HL-60 (cell line): ENCODE data around the gene ZG16B.

Experiments used
- DNase-seq, 2 experiments: peaks; one replicate each; pipeline ENCODE4 v3.0.0-alpha.2; 2010 to 2020; ENCODE audit warnings: low read depth in 1 of 2, low spot score in 1 of 2
- H3K27ac ChIP-seq: fragments of 250-450 bp; sonication (Bioruptor Pico); replicated peaks from 2 replicates; pipeline ENCODE4 v1.5.1; 2020; ENCODE audit warnings: mild to moderate bottlenecking, moderate library complexity
- H3K27me3 ChIP-seq: fragments of 250-450 bp; sonication (Bioruptor Pico); 2 replicates; pipeline ENCODE4 v1.5.1; 2021; ENCODE audit warnings: mild to moderate bottlenecking, moderate library complexity; ENCODE audit not compliant: insufficient read depth, poor library complexity, severe bottlenecking
- H3K4me3 ChIP-seq: replicated peaks from 2 replicates; pipeline ENCODE4 v1.5.1; 2011; ENCODE audit warnings: mild to moderate bottlenecking, control low read depth, low read length; ENCODE audit not compliant: insufficient read depth
- GABPA ChIP-seq: IDR thresholded peaks from 2 replicates; pipeline ENCODE4 v1.6.1; 2012; ENCODE audit warnings: low read depth
- POLR2AphosphoS5 ChIP-seq: IDR thresholded peaks from 2 replicates; pipeline ENCODE4 v1.6.1; 2012; ENCODE audit warnings: low read depth
- SPI1 ChIP-seq: IDR thresholded peaks from 2 replicates; pipeline ENCODE4 v1.6.1; 2012; ENCODE audit warnings: low read depth, mild to moderate bottlenecking, borderline replicate concordance
- TF ChIP-seq, protein P1 (sequence below): IDR thresholded peaks from one replicate; pipeline ENCODE4 v1.5.1; 2011; ENCODE audit warnings: low read length, control low read depth, inconsistent platforms; ENCODE audit not compliant: insufficient read depth
- TF ChIP-seq, protein P2 (sequence below): IDR thresholded peaks from 2 replicates; pipeline ENCODE4 v1.6.1; 2012; ENCODE audit warnings: low read depth; ENCODE audit not compliant: insufficient replicate concordance

ZG16B gene

DNA sequence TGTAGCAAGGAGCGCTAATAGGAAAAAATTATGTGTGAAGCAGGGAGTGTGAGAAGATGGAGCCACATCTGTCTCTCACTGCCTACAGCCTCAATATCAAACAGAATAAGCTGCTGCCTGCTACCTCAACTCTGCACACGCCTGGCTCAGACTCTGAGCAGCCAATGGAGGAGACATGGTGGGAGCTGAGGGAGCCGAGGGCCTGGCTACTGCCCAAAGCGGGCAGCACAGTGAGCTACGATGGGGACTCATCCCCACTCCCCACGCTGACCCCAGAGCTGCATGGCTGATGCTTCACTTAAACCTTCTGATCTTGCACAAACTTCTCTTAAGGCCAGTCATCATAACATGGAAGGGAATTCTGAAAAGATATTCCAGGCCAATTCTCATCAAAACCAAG, 41.8 kb downstream of the ZG16B start:
- no peak for DNase-seq
- TF ChIP-seq SPI1 (no peak), GABPA (no peak), POLR2AphosphoS5 (no peak)
- TF ChIP-seq, protein P1, sequence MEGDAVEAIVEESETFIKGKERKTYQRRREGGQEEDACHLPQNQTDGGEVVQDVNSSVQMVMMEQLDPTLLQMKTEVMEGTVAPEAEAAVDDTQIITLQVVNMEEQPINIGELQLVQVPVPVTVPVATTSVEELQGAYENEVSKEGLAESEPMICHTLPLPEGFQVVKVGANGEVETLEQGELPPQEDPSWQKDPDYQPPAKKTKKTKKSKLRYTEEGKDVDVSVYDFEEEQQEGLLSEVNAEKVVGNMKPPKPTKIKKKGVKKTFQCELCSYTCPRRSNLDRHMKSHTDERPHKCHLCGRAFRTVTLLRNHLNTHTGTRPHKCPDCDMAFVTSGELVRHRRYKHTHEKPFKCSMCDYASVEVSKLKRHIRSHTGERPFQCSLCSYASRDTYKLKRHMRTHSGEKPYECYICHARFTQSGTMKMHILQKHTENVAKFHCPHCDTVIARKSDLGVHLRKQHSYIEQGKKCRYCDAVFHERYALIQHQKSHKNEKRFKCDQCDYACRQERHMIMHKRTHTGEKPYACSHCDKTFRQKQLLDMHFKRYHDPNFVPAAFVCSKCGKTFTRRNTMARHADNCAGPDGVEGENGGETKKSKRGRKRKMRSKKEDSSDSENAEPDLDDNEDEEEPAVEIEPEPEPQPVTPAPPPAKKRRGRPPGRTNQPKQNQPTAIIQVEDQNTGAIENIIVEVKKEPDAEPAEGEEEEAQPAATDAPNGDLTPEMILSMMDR, result no peak
- TF ChIP-seq, protein P2, sequence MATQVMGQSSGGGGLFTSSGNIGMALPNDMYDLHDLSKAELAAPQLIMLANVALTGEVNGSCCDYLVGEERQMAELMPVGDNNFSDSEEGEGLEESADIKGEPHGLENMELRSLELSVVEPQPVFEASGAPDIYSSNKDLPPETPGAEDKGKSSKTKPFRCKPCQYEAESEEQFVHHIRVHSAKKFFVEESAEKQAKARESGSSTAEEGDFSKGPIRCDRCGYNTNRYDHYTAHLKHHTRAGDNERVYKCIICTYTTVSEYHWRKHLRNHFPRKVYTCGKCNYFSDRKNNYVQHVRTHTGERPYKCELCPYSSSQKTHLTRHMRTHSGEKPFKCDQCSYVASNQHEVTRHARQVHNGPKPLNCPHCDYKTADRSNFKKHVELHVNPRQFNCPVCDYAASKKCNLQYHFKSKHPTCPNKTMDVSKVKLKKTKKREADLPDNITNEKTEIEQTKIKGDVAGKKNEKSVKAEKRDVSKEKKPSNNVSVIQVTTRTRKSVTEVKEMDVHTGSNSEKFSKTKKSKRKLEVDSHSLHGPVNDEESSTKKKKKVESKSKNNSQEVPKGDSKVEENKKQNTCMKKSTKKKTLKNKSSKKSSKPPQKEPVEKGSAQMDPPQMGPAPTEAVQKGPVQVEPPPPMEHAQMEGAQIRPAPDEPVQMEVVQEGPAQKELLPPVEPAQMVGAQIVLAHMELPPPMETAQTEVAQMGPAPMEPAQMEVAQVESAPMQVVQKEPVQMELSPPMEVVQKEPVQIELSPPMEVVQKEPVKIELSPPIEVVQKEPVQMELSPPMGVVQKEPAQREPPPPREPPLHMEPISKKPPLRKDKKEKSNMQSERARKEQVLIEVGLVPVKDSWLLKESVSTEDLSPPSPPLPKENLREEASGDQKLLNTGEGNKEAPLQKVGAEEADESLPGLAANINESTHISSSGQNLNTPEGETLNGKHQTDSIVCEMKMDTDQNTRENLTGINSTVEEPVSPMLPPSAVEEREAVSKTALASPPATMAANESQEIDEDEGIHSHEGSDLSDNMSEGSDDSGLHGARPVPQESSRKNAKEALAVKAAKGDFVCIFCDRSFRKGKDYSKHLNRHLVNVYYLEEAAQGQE, result no peak
- Histone ChIP-seq H3K27me3 (no peaks in the 10 kb centered on the region), H3K4me3 (no peak overlapping the region), H3K27ac (no peak overlapping the region)

DNA sequence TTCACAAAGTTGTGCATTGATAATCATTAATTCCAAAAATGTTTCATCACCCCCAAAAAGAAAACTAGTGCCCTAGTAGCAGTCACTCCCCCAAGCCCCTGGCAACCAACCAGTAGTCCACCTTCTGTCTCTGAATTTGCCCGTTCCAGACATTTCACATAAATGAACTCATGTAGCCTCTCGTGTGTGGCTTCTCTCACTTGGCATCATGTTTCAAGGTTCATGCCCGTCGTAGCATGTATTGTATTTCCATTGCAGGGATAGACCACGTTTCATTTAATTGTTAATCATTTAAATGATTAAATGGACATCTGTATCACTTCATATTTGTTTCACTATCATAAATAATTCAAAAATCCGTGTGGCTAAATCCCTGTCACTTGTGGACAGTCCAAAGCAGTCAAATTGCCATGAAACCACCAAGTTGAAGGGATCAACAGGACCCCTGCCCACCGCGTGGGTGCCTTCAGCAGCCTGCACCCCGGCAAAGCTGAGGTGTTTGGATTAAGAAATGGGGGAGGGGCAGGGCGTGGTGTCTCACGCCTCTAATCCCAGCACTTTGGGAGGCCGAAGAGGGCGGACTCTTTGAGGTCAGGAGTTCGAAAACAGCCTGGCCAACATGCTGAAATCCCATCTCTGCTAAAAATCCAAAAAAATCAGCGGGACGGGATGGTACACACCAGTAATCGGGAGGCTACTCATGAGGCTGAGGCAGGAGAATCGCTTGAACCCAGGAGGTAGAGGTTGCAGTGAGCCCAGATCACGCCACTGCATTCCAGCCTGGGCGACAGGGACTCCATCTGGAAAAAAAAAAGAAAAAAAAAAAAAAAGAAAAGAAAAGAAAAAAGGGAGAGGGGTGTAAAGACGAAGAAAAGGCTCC, 44.2 kb downstream of the ZG16B start:
- no peak overlapping the region for H3K27ac ChIP-seq

DNA sequence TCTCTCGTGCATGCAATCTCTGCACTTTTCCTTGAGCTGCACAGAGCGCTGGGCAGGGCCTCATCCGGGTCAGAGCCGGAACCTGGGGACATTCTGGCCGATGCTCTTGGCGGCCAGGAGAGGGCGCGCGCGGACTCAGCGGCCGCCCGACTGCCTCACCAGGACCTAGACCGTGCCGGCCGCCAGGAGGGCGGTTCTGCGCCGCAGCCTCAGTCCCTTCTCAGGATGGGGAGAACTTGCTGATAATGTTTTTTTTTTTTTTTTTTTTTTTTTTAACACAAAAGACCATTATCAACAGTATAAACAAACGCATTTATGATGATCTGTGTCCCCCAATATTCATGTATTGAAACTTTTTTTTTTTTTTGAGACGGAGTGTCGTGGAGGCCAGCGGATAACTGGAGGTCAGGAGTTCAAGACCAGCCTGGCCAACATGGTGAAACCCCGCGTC, 44.8 kb downstream of the ZG16B start:
- Histone ChIP-seq H3K4me3 (no peak overlapping the region), H3K27me3 (no peaks in the 10 kb centered on the region), H3K27ac (no peak overlapping the region)
- no peak for TF ChIP-seq POLR2AphosphoS5
- TF ChIP-seq, protein P1, result peak; percentile 57
- TF ChIP-seq SPI1, result no peak
- peak; percentile 63 to 69 for DNase-seq

More for the DNA sequence above, 44.2 kb downstream of the ZG16B start:
- H3K27me3 ChIP-seq, result no peaks in the 10 kb centered on the region
- TF ChIP-seq SPI1, result no peak
- no peak for TF ChIP-seq POLR2AphosphoS5
- TF ChIP-seq GABPA, result no peak
- no peak overlapping the region for H3K4me3 ChIP-seq
- DNase-seq, result no peak

DNA sequence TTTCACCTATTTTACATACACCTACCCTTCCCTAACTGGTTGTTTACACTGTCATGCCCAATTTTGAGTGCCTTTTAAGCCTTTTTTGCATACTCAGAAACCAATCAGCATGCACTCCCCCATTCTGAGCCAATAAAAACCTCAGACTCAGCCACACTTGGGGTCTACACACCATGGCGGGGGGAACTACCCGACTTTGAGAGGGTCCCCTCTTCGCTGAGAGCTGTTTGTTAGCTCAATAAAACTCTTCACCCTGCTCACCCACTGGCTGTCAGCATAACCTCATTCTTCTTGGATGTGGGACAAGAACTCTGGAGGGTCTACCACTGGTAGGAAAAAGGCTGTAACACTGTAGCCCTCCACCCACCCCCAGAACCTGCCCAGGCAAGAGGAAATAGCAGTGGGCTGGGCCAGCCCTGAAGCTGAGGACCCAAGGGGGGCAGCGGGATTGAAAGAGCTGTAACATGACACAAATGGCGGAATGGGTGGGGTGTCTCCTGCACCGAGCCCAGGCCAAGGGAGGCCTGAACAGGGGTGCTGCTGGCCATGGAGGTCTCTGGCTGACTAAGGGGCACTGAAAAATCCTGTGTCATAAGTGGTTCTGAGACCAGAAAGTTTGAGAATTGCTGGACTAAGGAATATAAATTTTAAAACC, 49.9 kb downstream of the ZG16B start:
- no peak for TF ChIP-seq GABPA
- TF ChIP-seq, protein P1, result no peak
- no peak for TF ChIP-seq POLR2AphosphoS5
- TF ChIP-seq, protein P2, result no peak
- Histone ChIP-seq H3K27ac (no peak overlapping the region), H3K27me3 (no peaks in the 10 kb centered on the region), H3K4me3 (no peak overlapping the region)
- DNase-seq, result no peak
